ENCODE measurements around the gene ZNF304.
A peak's percentile ranks its signal among the peaks of the same experiment; 100 is the strongest.
"Not testable (repeated sequence)": the region's sequence is repeated elsewhere in the genome, so short reads cannot be mapped to it uniquely, and the experiment has no call there.

The ZNF304 gene

GRCh38 chr19:57362997-57363687 lies 12.1 kb downstream of the ZNF304 start, which contains the start of the genes TRAPPC2B and ZNF547:
TRAPPC2B (plus strand) TSS chr19:57363551; CDS start chr19:57364834, 1,283 bp downstream.
ZNF547 (plus strand) TSS chr19:57363551; CDS start chr19:57368556, 5,005 bp downstream.
- DNase-seq = peak; percentile 97

DNA sequence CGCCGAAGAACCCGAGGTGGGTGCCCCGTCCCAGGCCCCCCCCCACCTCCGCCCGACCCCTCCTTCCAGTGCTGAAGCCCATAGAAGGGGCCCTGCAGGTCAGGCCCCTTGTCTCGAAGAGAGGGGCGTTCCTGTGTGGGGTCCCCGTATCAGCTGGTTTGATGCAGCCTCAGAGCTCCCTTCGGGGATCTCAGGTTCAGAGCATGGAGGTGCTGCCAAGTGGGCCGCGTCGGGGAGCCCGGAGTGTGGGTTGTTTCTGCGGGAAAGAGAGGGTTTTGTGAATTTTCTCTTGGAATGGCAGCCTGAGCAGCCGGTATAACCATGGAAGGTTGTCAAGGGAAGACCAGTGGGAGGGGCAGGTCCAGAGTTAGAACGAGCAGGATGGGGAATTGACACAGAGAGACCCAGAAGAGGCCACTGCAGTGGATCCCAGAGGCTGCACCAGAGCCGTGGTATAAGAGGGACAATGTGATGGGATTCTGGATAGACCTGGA lies 12.7 kb downstream of the ZNF304 start:
- no peak for DNase-seq

- no peak for DNase-seq
These were observed 15.7 kb downstream of the ZNF304 start for GRCh38 chr19:57366776-57367175.

DNA sequence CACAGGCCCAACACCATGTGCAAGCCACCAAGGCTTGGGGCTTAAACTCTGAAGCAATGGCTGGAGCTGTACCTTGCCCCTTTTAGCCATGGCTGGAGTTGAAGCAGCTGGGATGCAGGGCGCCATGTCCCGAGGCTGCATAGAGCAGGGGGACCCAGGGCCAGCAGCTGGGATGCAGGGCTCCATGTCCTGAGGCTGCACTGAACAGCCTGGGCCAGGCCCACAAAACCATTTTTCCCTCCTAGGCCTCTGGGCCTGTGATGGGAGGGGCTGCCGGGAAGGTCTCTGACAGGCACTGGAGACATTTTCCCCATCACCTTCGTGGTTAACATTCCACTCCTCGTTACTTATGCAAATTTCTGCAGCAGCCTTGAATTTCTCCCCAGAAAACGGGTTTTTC lies 23.1 kb downstream of the ZNF304 start:
- no peak for DNase-seq

DNA sequence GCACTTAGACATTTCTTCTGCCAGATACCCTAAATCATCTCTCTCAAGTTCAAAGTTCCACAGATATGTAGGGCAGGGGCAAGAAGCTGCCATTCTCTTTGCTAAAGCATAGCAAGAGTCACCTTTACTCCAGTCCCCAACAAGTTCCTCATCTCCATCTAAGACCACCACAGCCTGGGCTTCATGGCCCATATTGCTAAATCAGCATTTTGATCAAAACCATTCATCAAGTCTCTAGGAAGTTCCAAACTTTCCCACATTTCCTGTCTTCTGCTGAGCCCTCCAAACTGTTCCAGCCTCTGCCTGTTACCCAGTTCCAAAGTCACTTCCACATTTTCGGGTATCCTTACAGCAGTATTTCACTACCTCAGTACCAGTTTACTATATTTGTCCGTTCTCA lies 23.6 kb downstream of the ZNF304 start:
- not testable (repeated sequence) for DNase-seq

GRCh38 chr19:57376151-57376550 lies 25.1 kb downstream of the ZNF304 start:
- no peak for DNase-seq

DNA sequence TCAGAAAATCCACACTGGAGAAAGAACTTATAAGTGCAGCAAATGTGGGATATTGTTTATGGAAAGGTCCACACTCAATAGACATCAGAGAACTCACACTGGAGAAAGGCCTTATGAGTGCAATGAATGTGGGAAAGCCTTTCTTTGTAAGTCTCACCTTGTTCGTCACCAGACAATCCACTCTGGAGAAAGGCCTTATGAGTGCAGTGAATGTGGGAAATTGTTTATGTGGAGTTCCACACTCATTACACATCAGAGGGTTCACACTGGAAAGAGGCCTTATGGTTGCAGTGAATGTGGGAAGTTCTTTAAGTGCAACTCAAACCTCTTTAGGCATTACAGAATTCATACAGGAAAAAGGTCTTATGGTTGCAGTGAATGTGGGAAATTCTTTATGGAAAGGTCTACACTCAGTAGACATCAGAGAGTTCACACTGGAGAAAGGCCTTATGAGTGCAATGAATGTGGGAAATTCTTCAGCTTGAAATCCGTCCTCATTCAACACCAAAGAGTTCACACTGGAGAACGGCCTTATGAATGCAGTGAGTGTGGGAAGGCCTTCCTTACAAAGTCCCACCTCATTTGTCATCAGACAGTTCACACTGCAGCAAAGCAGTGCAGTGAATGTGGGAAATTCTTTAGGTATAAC lies 26.6 kb downstream of the ZNF304 start:
- no peak for DNase-seq

DNA sequence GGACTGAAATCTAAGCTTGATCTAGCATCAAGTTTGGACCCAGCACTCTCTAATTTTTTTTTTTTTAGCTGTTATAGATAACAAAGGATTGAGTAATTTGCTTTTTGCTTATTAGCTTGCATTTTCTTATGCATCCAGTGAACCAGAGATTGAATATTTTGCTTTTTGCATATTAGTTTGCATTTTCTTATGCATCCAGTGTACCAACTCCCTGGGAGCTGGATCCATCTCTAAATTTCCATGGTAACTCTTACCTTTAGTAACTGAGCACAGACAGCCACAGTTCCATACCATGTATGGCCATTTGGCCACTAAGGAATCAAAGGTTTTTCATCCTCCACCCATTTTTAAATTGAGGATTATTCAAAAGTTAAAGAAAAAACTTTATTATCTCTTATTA lies 29.9 kb downstream of the ZNF304 start:
- no peak for DNase-seq

DNA sequence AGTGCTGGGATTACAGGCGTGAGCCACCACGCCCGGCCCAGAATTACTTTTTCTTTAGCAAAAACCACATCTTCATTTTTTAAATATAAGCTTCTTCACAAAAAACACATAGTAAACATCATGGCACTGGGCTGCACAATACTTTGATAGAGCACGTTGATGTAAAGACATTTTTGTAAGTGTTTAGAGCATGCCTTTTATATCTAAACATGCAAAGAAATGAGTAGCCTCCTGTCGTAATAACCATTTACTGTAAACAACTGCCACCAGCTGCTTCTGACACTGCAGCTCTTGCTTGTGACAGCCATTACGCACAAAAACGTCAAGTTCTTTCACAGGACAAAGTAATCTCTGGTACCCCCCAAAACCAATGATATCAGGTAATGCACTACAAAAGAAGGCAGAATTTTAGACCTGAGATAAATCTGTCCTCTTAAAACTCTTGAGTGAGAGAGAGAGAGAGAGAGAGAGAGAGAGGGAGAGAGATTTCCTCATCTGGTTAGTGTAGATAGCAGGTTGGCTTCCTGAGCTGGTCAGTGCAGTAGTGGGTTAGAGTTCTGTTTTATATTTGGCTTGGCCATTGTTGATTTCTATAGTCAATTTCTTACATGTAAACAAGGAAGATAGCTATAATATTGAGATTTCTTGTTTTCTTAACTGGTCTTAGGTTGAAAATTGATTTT lies 31.9 kb downstream of the ZNF304 start:
- DNase-seq = no peak

GRCh38 chr19:57389194-57389729 lies 38.2 kb downstream of the ZNF304 start:
- DNase-seq = no peak

GRCh38 chr19:57389730-57390598 lies 38.9 kb downstream of the ZNF304 start, which contains the start of gene ZNF548:
ZNF548 (plus strand) TSS chr19:57389854; CDS start chr19:57390100, 246 bp downstream.
- DNase-seq = peak; percentile 94

GRCh38 chr19:57395710-57396109 lies 44.6 kb downstream of the ZNF304 start:
- no peak for DNase-seq

DNA sequence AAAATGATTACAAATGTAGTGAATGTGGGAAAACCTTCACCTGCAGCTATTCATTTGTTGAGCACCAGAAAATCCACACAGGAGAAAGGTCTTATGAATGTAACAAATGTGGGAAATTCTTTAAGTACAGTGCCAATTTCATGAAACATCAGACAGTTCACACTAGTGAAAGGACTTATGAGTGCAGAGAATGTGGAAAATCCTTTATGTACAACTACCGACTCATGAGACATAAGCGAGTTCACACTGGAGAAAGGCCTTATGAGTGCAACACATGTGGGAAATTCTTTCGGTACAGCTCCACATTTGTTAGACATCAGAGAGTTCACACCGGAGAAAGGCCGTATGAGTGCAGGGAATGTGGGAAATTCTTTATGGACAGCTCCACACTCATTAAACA lies 47.8 kb downstream of the ZNF304 start:
- no peak for DNase-seq

DNA sequence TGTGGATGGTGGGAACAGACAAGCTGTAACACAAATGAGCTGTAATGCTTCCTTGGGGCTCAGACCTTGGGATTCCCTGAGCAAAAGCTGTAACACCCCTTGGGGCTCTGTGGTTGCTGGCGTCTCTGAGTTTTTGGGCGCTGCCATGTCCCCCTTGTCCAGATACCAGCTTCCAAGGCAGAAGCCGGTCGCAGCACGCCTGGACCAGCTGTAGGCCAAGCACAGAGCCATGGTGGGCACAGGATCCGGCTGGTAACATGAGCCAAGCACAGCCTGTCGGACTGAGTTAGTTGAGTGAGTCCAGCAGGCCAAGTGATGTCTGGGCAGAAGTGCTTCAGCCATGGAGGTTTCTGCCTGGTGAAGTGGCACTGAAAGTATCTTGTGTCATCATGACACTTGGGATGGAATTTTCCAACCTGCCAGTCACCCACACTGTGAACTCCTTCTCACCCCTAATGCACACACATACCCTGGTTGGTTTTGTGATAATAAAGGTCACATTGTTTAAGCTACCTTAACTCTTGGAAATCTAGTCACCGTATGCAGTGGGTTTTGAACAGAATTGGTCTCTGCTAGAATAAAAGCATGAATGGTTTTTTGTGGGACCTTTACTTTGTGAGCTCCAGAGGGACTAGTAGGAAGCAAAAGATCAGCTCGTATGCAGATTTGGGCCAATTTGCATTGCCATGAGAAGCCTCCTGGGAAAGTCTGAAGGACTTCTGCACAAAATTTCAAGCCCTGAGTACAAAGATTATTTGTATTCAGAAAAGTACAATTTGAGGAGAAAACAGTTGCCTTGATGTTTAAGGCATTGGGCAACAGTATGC lies 52.9 kb downstream of the ZNF304 start:
- no peak for DNase-seq

GRCh38 chr19:57406516-57407123 lies 55.5 kb downstream of the ZNF304 start:
- peak; percentile 49 for DNase-seq

All from DMS79 treated with DMSO at 0.1 percent for 48 hours (cell line).